Astrocyte (in vitro differentiated cells and primary cell): ENCODE data around the gene POLR3C.

Source experiments
- CTCF ChIP-seq: IDR thresholded peaks from 2 replicates; pipeline ENCODE4 v1.5.1; 2011; ENCODE audit warnings: low read depth, mild to moderate bottlenecking, inconsistent platforms, low read length, moderate library complexity; ENCODE audit not compliant: insufficient read depth
- EZH2 ChIP-seq: IDR thresholded peaks from 2 replicates; pipeline ENCODE4 v1.6.1; 2012; ENCODE audit warnings: mild to moderate bottlenecking, low read length, inconsistent platforms; ENCODE audit not compliant: insufficient read depth

GRCh38 chr1:145877923-145878486 is 54.0 kb downstream of the POLR3C start:
- no peak for TF ChIP-seq CTCF
- no peak for TF ChIP-seq EZH2
